GM18858 (cell line): Measurements from ENCODE around the gene ADAMTS17.

Experiments used
- ATAC-seq: cut with Tn5 transposase; IDR thresholded peaks from one replicate; pipeline ENCODE4 v1.9.1; 2021; ENCODE audit not compliant: unreplicated experiment

ADAMTS17 gene

DNA sequence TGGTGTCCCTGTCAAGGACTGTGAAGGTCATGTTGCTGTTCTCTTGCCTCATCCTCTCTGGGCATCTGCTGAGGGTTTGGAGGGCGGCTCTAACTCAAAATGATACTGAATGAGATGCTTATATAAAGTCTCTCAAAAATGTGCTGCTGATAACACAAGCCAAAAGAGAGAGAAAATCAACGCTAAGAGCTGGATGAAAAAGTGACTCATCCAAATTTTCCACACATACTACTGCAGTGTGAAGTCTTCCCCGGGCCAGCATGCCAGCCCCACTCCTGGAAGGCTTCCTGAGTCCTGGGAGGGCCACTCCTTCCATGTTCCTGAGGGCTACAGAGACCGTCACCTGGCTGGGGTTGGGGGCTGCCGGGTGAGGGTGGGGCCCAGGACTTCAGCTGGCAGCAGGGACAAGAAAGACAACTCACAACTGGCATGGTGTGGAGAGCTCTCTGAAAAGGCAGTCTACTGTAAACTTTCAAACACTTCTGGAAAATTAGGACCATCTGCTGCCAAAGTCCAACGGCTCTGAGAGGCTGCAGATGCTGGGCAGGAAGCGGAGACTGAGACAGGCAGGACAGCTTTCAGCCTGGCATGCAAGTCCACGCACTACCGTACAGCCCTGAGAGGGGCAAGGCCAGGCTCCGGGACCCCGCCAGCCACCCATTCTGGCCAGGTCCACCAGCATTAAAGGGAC is 200.3 kb downstream of the ADAMTS17 start:
- ATAC-seq = no peak

GRCh38 chr15:100140527-100141308 is 201.1 kb downstream of the ADAMTS17 start:
- ATAC-seq = no peak

GRCh38 chr15:100134586-100134985 is 207.2 kb downstream of the ADAMTS17 start:
- ATAC-seq = no peak

- ATAC-seq = no peak
Observed at GRCh38 chr15:100134089-100134583, 207.6 kb downstream of the ADAMTS17 start.

DNA sequence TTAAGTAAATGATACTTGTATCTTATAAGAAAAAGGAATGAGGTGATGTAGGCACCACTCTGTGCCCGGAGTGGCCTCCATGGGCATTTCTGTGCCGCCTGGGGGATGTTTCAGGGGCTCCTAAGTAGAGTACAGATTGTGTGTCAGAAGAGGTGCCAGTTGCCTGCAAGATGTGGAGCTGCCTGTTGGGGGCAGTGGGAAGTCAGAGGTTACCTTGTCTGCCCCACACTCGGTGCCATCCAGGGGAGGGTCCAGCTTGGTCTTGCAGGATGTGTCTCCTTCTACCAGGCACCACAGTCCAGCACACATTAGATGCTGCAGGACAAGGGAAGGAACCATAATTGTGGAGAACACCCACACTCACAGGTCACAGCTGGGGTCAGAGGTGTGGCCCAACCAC is 208.8 kb downstream of the ADAMTS17 start:
- no peak for ATAC-seq

DNA sequence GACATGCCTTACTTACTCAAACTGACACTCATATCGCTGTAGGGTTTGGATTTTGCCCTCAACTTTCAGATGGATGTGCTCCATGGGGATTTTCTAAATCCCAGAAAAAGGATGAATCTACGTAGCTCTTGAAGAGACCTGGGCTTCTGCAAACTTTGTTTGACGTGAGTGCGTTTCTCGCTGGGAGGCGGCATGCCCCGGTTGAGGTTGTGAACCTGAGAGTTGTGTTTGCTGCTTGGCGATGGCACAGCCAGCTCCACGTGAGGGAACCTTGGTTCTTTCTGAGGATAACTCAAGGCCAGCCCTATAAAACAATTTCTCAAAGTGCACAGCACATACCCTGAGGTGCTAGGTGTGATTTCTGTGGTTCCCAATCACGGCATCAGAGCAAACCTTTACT is 209.5 kb downstream of the ADAMTS17 start:
- no peak for ATAC-seq

- ATAC-seq = no peak
Observed at GRCh38 chr15:100131321-100132224, 210.2 kb downstream of the ADAMTS17 start.

DNA sequence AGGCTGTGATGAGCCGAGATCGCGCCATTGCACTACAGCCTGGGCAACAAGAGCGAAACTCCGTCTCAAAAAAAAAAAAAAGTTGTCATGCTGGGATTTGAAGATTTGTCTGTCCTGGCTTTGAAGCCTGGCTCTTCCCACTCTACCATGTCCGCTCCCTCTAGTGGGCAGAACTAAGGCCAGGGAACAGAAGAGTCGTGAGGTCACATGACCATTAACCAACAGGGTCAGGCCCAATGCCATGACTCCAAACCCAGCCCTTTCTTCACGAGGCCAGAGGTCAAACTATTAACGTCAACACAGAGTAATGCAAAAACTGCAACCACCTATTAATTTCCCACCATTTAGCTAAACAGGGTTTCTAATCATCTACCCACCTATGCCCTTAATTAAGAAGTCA is 212.1 kb downstream of the ADAMTS17 start:
- no peak for ATAC-seq

- ATAC-seq = no peak
Observed at GRCh38 chr15:100125401-100126191, 216.2 kb downstream of the ADAMTS17 start.

DNA sequence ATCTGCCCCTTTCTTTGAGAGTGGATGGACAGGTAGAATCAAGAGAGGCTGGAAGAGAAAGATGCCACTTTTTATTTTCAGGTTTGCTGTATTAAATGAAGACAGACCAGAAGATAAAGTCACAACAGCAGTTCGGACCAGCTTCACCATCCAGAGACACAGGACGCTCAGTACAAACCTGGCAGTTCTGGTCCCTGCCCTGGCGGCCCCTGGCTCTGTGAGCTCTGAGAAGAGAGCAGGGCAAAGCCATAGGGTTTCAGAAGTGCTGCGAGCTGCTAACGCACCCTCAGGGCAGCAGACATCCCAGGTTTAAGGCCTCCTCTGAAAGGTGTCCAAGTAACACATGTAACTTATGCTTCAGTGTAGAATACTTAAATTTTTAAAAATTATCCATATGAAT is 216.8 kb downstream of the ADAMTS17 start:
- no peak for ATAC-seq

DNA sequence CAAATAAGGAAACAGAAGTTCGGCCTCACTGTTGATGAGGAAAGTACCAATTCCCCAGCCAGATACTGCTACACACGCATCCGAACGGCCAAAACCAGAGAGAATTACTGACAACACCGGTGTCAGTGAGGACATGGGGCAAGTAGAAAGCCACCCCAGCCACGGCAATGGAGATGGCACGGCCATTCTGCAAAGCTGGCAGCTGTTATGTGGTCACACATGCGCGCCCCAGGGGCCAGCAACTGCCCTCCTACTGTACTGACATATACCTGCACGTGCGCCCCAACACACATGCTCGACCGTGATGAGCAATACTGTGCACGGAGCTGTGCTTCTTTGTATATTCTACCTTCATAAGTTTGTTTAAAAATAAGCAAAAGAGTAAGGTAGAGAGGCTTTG is 217.4 kb downstream of the ADAMTS17 start:
- ATAC-seq = no peak

- ATAC-seq = no peak
Observed at GRCh38 chr15:100123611-100124010, 218.2 kb downstream of the ADAMTS17 start.

DNA sequence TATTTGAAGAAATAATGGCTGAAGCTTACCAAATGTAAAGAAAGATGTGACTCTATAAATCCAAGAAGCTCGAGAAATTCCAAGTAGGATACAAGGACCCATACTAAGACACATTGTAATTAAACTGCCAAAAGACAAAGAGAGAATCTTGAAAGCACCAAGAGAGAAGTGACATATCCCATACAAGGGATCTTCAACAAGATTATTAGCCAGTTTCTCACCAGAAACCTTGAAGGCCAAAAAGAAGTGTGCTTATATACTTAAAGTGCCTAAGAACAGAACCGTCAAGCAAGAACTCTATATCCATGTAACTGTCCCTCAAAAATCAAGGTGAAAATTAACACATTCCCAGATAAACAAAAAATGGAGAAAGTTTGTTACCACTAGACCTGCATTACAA is 220.5 kb downstream of the ADAMTS17 start:
- ATAC-seq = no peak

- ATAC-seq = no peak
Observed at GRCh38 chr15:100120111-100120510, 221.7 kb downstream of the ADAMTS17 start.

- no peak for ATAC-seq
Observed at GRCh38 chr15:100118546-100118945, 223.2 kb downstream of the ADAMTS17 start.

GRCh38 chr15:100116416-100117190 is 225.2 kb downstream of the ADAMTS17 start:
- ATAC-seq = no peak

DNA sequence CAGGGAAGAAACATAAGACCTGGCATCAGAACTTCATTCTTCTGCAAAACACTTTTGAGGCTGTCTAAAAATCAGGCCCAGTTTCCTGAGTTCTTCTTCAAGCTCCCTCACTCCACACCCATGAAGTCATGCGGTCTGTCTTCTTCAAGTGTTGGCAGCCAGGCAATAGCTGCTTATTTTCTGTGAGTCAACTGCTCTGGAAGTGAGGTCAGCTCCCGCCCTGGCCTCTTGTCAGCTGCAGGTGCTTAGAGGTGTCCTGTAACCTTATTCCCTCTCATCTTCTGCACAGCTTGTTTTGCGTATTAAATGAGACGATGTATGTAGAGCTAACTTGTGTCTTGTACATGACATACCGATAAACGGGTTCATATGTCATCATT is 226.1 kb downstream of the ADAMTS17 start:
- ATAC-seq = no peak

GRCh38 chr15:100115066-100115710 is 226.6 kb downstream of the ADAMTS17 start:
- ATAC-seq = no peak

- no peak for ATAC-seq
Observed at GRCh38 chr15:100114571-100114970, 227.2 kb downstream of the ADAMTS17 start.
